Measurements from ENCODE around the gene DLG2. TPM values are rescaled to one million over a fixed set of nuclear protein-coding genes. Genes with fewer than 3 reads are reported as not detected.

DLG2 gene
- total and polyA plus RNA-seq, 4 donors = 0.30 to 5.5 (median 0.68) TPM

DNA sequence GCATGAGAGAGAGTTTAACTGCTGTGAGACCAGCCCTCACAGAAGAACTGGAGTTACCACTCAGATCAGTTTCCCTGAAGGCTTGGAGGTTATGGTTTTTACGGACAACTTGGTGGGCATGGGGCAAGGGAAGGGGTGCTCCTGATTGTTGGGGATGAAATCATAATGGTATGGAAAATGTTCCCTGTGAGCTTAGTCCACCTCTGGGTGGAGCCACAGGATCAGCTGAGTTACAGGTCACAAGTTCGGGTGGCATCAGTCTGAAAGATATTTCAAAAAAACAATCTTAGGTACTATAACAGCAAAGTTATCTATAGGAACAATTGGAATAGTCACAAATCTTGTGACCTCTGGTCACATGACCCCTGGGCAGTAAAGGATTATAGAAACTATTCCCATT is 162.9 kb downstream of the DLG2 start:
- Histone ChIP-seq H3K9ac (ENCODE audit: low read depth in 1 of 2, low read length in 2 of 2) (no peak overlapping the region), H3K36me3 (ENCODE audit: control insufficient read depth in 4 of 4, insufficient read depth in 3 of 4, low read depth in 1 of 4, low read length in 3 of 4) (no peaks in the 10 kb centered on the region), H3K9me3 (ENCODE audit: control insufficient read depth in 4 of 4, low read length in 3 of 4) (peaks cover 0 to 2% (median 0%) of the 10 kb centered on the region in 4 donors), H3K27ac (ENCODE audit: low read depth in 1 of 2, low read length in 2 of 2) (no peak overlapping the region), H3K27me3 (ENCODE audit: control insufficient read depth in 4 of 4, insufficient read depth in 4 of 4, low read length in 3 of 4) (no peaks in the 10 kb centered on the region), H3K4me1 (ENCODE audit: control insufficient read depth in 4 of 4, insufficient read depth in 4 of 4, low read length in 3 of 4) (no peaks in the 10 kb centered on the region), H3K4me3 (ENCODE audit: low read depth in 1 of 3, low read length in 3 of 3) (no peak overlapping the region)
- no peak for DNase-seq (ENCODE audit: low spot score)
- TF ChIP-seq FOXA1 (IDR thresholded peaks at IDR 0.05) = no peak
- TF ChIP-seq EGR1 (IDR thresholded peaks at IDR 0.05; ENCODE audit: low read depth in 2 of 2) = no peak
- TF ChIP-seq, protein P1, sequence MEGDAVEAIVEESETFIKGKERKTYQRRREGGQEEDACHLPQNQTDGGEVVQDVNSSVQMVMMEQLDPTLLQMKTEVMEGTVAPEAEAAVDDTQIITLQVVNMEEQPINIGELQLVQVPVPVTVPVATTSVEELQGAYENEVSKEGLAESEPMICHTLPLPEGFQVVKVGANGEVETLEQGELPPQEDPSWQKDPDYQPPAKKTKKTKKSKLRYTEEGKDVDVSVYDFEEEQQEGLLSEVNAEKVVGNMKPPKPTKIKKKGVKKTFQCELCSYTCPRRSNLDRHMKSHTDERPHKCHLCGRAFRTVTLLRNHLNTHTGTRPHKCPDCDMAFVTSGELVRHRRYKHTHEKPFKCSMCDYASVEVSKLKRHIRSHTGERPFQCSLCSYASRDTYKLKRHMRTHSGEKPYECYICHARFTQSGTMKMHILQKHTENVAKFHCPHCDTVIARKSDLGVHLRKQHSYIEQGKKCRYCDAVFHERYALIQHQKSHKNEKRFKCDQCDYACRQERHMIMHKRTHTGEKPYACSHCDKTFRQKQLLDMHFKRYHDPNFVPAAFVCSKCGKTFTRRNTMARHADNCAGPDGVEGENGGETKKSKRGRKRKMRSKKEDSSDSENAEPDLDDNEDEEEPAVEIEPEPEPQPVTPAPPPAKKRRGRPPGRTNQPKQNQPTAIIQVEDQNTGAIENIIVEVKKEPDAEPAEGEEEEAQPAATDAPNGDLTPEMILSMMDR (IDR thresholded peaks at IDR 0.05; ENCODE audit: low read depth, low read length, missing input control) = no peak
- no peak for TF ChIP-seq SP1 (IDR thresholded peaks at IDR 0.05)
- no peak for TF ChIP-seq HNF4A (conservative IDR thresholded peaks at IDR 0.05)
- TF ChIP-seq RAD21 (IDR thresholded peaks at IDR 0.05) = no peak
- TF ChIP-seq HNF4G (IDR thresholded peaks at IDR 0.05) = no peak
- TF ChIP-seq, protein P2, sequence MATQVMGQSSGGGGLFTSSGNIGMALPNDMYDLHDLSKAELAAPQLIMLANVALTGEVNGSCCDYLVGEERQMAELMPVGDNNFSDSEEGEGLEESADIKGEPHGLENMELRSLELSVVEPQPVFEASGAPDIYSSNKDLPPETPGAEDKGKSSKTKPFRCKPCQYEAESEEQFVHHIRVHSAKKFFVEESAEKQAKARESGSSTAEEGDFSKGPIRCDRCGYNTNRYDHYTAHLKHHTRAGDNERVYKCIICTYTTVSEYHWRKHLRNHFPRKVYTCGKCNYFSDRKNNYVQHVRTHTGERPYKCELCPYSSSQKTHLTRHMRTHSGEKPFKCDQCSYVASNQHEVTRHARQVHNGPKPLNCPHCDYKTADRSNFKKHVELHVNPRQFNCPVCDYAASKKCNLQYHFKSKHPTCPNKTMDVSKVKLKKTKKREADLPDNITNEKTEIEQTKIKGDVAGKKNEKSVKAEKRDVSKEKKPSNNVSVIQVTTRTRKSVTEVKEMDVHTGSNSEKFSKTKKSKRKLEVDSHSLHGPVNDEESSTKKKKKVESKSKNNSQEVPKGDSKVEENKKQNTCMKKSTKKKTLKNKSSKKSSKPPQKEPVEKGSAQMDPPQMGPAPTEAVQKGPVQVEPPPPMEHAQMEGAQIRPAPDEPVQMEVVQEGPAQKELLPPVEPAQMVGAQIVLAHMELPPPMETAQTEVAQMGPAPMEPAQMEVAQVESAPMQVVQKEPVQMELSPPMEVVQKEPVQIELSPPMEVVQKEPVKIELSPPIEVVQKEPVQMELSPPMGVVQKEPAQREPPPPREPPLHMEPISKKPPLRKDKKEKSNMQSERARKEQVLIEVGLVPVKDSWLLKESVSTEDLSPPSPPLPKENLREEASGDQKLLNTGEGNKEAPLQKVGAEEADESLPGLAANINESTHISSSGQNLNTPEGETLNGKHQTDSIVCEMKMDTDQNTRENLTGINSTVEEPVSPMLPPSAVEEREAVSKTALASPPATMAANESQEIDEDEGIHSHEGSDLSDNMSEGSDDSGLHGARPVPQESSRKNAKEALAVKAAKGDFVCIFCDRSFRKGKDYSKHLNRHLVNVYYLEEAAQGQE (IDR thresholded peaks at IDR 0.05) = no peak
- TF ChIP-seq, protein P3, sequence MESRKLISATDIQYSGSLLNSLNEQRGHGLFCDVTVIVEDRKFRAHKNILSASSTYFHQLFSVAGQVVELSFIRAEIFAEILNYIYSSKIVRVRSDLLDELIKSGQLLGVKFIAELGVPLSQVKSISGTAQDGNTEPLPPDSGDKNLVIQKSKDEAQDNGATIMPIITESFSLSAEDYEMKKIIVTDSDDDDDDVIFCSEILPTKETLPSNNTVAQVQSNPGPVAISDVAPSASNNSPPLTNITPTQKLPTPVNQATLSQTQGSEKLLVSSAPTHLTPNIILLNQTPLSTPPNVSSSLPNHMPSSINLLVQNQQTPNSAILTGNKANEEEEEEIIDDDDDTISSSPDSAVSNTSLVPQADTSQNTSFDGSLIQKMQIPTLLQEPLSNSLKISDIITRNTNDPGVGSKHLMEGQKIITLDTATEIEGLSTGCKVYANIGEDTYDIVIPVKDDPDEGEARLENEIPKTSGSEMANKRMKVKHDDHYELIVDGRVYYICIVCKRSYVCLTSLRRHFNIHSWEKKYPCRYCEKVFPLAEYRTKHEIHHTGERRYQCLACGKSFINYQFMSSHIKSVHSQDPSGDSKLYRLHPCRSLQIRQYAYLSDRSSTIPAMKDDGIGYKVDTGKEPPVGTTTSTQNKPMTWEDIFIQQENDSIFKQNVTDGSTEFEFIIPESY (IDR thresholded peaks at IDR 0.05) = no peak
- no peak for TF ChIP-seq JUND (IDR thresholded peaks at IDR 0.05)
- no peak for TF ChIP-seq RXRA (IDR thresholded peaks at IDR 0.05)
- TF ChIP-seq TAF1 (conservative IDR thresholded peaks at IDR 0.05) = no peak
- TF ChIP-seq YY1 (IDR thresholded peaks at IDR 0.05) = no peak
- TF ChIP-seq, protein P4, sequence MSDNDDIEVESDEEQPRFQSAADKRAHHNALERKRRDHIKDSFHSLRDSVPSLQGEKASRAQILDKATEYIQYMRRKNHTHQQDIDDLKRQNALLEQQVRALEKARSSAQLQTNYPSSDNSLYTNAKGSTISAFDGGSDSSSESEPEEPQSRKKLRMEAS (IDR thresholded peaks at IDR 0.05) = no peak
- TF ChIP-seq GABPA (IDR thresholded peaks at IDR 0.05 in 1 of 2, conservative IDR thresholded peaks at IDR 0.05 in 1 of 2) = no peak
- TF ChIP-seq NR2F2 (IDR thresholded peaks at IDR 0.05) = no peak
- TF ChIP-seq, protein P5, sequence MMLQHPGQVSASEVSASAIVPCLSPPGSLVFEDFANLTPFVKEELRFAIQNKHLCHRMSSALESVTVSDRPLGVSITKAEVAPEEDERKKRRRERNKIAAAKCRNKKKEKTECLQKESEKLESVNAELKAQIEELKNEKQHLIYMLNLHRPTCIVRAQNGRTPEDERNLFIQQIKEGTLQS (IDR thresholded peaks at IDR 0.05) = no peak
- no peak for TF ChIP-seq FOXA2 (IDR thresholded peaks at IDR 0.05)
- 80% methylated on average over 2 of the region's 2 CpGs for WGBS
